Skeletal muscle tissue (tissue), 4 donors: ENCODE results near the gene VPREB1. TPM values are rescaled to one million over a fixed set of nuclear protein-coding genes. Genes with fewer than 3 reads are reported as not detected.

Experiments used
- H3K27ac ChIP-seq: one replicate; pipeline ENCODE4 v1.7.0; 2013; ENCODE audit warnings: mild to moderate bottlenecking, low read depth, low read length, inconsistent platforms
- H3K27me3 ChIP-seq, 3 donors: one replicate each; pipeline ENCODE4 v1.7.0; 2013; ENCODE audit warnings: low read length in 3 of 3; ENCODE audit not compliant: control insufficient read depth in 3 of 3, insufficient read depth in 3 of 3
- H3K36me3 ChIP-seq, 3 donors: one replicate each; pipeline ENCODE4 v1.7.0; 2013; ENCODE audit warnings: low read length in 3 of 3; ENCODE audit not compliant: control insufficient read depth in 3 of 3, insufficient read depth in 3 of 3
- H3K4me1 ChIP-seq, 3 donors: one replicate each; pipeline ENCODE4 v1.7.0; 2013; ENCODE audit warnings: low read length in 3 of 3, mild to moderate bottlenecking in 3 of 3; ENCODE audit not compliant: control insufficient read depth in 3 of 3, insufficient read depth in 3 of 3
- H3K4me3 ChIP-seq, 3 donors: one replicate each; pipeline ENCODE4 v1.7.0; 2013; ENCODE audit warnings: low read length in 3 of 3
- H3K9ac ChIP-seq, 3 donors: one replicate each; pipeline ENCODE4 v1.7.0; 2013; ENCODE audit warnings: low read length in 3 of 3, mild to moderate bottlenecking in 3 of 3, moderate library complexity in 2 of 3, low read depth in 1 of 3
- H3K9me3 ChIP-seq, 3 donors: one replicate each; pipeline ENCODE4 v1.7.0; 2013; ENCODE audit warnings: low read length in 3 of 3; ENCODE audit not compliant: control insufficient read depth in 3 of 3
- total RNA-seq: library from RNA; depleted of rRNA; stranded (reverse); fragments of >200 nt; gene quantifications from one replicate; pipeline ENCODE4 v1.2.3, GENCODE V29; 2014
- donor health status: Osteomylitis.

VPREB1 gene, protein sequence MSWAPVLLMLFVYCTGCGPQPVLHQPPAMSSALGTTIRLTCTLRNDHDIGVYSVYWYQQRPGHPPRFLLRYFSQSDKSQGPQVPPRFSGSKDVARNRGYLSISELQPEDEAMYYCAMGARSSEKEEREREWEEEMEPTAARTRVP
- not detected for total RNA-seq

DNA sequence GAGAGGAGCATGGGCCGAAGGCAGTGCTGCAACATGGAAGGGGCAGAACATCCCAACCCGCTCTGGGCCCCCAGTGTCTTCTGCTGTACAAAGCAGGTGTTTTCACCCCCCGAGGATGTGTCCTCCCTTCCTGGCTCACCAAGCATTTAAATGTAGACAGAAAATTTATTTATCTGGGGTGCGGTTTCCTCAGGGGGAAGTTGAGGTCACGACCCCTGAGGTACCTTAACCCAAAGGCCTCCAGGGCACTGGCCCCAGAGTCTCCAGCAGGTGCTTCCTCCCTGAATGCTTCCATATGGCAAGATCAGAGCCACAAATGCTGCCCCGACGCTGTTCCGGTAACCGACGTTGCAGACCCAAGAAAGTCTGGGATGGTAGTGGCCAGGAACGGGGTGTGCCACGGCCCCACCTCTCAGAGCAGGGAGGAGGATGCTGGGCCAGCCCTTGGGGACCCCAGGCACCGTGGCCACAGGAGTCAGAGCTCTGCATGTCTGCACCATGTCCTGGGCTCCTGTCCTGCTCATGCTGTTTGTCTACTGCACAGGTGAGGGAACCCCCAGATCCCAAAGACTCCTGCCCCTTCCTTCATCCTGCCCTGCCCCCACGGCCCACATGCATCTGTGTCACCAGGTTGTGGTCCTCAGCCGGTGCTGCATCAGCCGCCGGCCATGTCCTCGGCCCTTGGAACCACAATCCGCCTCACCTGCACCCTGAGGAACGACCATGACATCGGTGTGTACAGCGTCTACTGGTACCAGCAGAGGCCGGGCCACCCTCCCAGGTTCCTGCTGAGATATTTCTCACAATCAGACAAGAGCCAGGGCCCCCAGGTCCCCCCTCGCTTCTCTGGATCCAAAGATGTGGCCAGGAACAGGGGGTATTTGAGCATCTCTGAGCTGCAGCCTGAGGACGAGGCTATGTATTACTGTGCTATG lies at the start of gene VPREB1:
TSS of gene VPREB1 (plus strand) at position 471 of the 935 bp plus-strand sequence. CDS start at position 499, 28 bp downstream.
- Histone ChIP-seq H3K27me3 (peaks cover 13 to 38% (median 23%) of the 10 kb centered on the region in 3 donors), H3K36me3 (no peaks in the 10 kb centered on the region), H3K9me3 (no peaks in the 10 kb centered on the region), H3K4me1 (no peaks in the 10 kb centered on the region), H3K27ac (no peak within 1 kb of the TSS), H3K4me3 (no peak within 1 kb of the TSS), H3K9ac (no peak within 1 kb of the TSS)

DNA sequence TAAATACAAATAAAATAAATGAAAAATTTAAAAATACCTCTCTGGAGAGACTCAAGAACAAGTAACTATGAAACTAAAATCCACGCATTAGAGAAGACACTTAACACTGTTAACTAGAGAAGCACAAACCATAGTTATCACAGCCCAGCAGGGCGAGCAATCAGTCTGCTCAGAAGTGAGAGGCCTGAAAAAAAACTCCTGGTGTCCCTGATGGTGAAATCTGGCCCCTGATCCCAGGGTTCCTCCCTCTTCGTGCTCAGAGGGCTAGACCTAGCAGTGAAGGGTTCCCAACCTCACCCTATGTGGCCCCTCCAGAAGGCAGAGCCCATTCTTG lies 49.7 kb upstream of the VPREB1 start:
- H3K4me1 ChIP-seq, result no peaks in the 10 kb centered on the region
- H3K9me3 ChIP-seq, result no peaks in the 10 kb centered on the region
- no peak overlapping the region for H3K9ac ChIP-seq
- no peaks in the 10 kb centered on the region for H3K36me3 ChIP-seq
- H3K4me3 ChIP-seq, result no peak overlapping the region
- H3K27ac ChIP-seq, result no peak overlapping the region
- peaks cover 17 to 34% (median 33%) of the 10 kb centered on the region in 3 donors for H3K27me3 ChIP-seq

DNA sequence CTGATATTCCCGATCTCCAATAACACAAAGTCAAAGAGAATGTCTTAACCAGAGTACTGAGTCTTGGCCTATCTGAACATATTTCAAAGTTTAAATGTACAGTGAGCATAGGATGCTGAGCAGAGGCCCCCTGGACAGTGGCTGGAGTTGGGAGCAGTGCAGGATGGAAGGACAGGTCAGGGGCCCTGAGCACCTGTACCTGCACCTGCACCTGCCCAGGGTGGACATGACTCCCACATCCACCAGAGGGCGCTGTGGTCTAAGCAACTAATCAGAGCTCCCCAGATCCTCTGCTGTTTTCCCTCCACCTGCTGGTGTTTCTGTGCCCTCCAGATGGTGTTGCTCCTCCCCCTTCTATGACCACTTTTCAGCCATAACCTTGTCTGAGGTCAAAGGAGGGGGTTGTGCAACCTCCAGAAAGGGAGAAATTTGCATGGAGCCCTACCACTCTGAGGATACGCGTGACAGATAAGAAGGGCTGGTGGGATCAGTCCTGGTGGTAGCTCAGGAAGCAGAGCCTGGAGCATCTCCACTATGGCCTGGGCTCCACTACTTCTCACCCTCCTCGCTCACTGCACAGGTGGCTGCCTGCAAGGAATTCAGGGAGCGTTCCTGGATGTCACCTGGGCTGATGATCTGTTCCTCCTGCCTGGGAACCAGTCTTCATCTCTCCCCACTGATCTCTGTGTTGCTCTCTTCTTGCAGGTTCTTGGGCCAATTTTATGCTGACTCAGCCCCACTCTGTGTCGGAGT lies 49.1 kb upstream of the VPREB1 start:
- H3K4me1 ChIP-seq, result no peaks in the 10 kb centered on the region
- no peaks in the 10 kb centered on the region for H3K9me3 ChIP-seq
- H3K9ac ChIP-seq, result no peak overlapping the region
- no peak overlapping the region for H3K27ac ChIP-seq
- H3K36me3 ChIP-seq, result no peaks in the 10 kb centered on the region
- peaks cover 17 to 38% (median 37%) of the 10 kb centered on the region in 3 donors for H3K27me3 ChIP-seq
- no peak overlapping the region for H3K4me3 ChIP-seq

DNA sequence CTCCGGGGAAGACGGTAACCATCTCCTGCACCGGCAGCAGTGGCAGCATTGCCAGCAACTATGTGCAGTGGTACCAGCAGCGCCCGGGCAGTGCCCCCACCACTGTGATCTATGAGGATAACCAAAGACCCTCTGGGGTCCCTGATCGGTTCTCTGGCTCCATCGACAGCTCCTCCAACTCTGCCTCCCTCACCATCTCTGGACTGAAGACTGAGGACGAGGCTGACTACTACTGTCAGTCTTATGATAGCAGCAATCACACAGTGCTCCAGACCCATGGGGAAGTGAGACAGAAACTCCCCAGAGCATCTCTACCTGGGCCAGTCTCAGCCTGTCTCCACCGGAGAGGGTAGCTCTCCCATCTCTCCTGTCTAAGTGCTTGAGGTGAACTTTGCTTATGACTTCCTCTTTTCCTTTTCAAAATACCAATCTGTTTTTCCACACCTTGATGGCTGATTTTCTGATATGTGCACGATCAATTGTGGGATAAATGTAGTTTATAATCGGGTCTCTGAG lies 48.5 kb upstream of the VPREB1 start:
- no peaks in the 10 kb centered on the region for H3K4me1 ChIP-seq
- no peak overlapping the region for H3K9ac ChIP-seq
- no peaks in the 10 kb centered on the region for H3K9me3 ChIP-seq
- no peak overlapping the region for H3K4me3 ChIP-seq
- H3K27ac ChIP-seq, result no peak overlapping the region
- no peaks in the 10 kb centered on the region for H3K36me3 ChIP-seq
- peaks cover 17 to 45% (median 43%) of the 10 kb centered on the region in 3 donors for H3K27me3 ChIP-seq

DNA sequence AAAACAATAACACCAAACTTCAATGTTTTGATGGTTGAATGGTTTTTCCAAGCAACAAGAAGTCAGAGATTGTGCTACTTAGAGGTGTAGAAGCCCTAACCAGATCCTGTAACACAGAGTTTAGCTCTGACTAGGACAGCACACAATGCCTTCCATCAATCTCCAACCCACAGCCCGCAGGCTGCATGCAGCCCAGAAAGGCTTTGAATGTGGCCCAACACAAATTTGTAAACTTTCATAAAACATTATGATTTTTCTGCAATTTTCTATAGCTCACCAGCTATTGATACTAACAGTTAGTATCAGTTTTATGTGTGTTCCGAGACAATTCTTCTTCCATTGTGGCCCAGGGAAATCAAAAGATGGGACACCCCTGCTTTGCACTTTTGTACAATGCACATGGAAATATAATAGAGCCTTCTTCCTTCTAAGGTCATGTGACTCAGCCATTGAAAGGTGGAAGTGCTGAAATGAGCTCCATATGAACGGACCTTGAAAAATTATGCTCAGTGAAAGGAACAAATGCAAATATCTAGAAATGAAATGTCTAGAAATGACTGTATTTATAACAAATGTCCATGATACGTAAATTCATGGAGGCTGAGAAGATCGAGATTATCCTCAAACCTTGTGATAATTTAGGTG lies 47.6 kb upstream of the VPREB1 start:
- Histone ChIP-seq H3K27me3 (peaks cover 17 to 52% (median 51%) of the 10 kb centered on the region in 3 donors), H3K36me3 (no peaks in the 10 kb centered on the region), H3K4me3 (no peak overlapping the region), H3K4me1 (no peaks in the 10 kb centered on the region), H3K9ac (no peak overlapping the region), H3K27ac (no peak overlapping the region), H3K9me3 (no peaks in the 10 kb centered on the region)

DNA sequence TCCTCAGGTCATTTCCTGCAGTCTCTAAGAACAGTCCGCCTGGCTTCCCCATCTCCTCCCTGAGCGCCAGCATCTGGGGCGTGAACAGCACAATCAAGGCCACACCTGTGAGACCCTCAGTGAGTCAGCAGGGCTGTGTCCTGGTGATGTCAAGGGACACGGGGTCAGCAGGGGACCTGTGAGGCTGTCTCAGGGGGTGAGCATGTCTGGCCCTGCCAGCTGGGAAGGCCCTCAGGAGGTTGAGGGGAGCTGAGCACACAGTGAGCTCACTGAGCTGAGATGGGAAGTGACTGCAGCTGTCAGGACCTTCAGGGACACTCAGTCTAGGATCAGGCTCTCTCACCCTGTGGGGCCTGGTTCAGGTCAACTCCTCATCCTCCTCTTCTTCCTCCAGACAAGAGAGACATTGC lies 46.6 kb upstream of the VPREB1 start:
- Histone ChIP-seq H3K27ac (no peak overlapping the region), H3K4me1 (no peaks in the 10 kb centered on the region), H3K27me3 (peaks cover 17 to 54% (median 52%) of the 10 kb centered on the region in 3 donors), H3K9ac (no peak overlapping the region), H3K4me3 (no peak overlapping the region), H3K36me3 (no peaks in the 10 kb centered on the region), H3K9me3 (no peaks in the 10 kb centered on the region)

DNA sequence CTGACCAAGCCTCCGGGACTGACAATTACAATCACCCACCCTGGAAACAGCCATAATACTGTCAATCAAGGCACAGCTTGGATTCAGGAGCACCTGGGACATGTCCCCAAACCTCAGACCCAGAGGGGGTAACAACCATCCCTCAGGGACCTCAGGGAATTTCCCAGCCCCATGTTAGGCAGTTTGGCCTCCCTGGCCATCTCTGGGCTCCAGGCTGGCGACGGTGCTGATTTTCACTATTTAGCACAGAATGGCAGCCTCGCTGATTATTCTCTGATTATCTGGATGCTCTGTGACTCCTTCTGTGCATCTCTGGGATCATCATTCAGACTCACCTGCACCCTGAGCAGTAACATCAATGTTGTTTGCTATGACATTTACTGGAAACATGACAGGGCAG lies 45.8 kb upstream of the VPREB1 start:
- Histone ChIP-seq H3K27ac (no peak overlapping the region), H3K4me3 (no peak overlapping the region), H3K27me3 (peaks cover 17 to 62% (median 59%) of the 10 kb centered on the region in 3 donors), H3K4me1 (no peaks in the 10 kb centered on the region), H3K9me3 (no peaks in the 10 kb centered on the region), H3K9ac (no peak overlapping the region), H3K36me3 (no peaks in the 10 kb centered on the region)

DNA sequence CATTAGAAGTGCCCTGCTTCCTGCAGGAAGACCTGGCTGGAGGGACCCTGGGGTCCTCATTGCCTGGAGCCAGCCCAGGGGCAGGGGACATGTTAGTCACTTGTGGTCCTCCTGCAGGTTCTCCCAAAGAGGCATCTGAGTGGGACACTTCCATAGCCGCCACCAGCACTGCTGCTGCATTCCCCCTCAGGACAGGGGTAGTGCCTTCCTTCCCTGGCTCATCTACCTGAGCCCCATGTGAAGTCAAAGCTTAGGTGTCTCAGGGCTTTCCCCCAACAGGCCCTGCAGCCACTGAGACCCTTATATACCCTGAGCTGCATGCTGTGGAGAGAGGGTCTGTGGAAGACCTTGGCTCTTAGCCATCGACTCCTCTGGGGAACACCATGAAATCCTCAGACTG lies 45.0 kb upstream of the VPREB1 start:
- Histone ChIP-seq H3K36me3 (no peaks in the 10 kb centered on the region), H3K9me3 (no peaks in the 10 kb centered on the region), H3K27me3 (peaks cover 17 to 62% (median 61%) of the 10 kb centered on the region in 3 donors), H3K27ac (no peak overlapping the region), H3K4me1 (no peaks in the 10 kb centered on the region), H3K4me3 (no peak overlapping the region), H3K9ac (no peak overlapping the region)

DNA sequence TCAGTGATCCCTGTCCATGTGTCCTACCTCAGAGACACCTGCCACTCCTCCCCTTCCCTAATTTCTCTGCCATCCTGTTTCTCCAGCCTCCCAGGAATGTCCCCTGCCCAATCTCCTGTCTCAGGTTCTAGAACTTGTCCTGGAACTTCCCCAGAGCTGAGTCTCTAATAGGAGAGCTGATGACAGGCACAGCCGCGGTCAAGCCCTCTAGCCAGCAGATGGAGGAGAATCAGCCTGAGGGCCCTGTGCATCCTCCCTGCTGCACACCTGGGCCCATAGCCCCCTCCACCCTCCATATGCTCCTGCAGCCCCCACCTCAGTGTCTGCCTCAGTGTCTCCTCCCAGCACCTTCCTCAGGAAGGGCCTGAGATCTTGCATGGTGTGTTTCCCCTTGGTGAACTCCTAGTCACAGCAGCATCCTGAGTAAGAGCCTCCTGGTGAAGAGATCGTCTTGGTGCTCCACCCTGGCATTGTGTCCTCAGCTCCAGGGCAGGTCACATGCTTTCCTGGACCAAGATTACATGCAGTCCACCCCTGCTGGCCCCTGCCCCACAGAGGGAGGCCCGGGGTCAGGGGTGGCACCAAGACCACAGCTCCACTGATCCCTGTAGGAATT lies 43.9 kb upstream of the VPREB1 start:
- Histone ChIP-seq H3K36me3 (no peaks in the 10 kb centered on the region), H3K9ac (no peak overlapping the region), H3K4me1 (no peaks in the 10 kb centered on the region), H3K9me3 (no peaks in the 10 kb centered on the region), H3K27me3 (peaks cover 17 to 58% (median 53%) of the 10 kb centered on the region in 3 donors), H3K27ac (no peak overlapping the region), H3K4me3 (no peak overlapping the region)
